GM18868 (cell line): ENCODE data around the gene NIBAN1.
"Not testable (repeated sequence)": the region's sequence is repeated elsewhere in the genome, so short reads cannot be mapped to it uniquely, and the experiment has no call there.

Experiments
- ATAC-seq: cut with Tn5 transposase; IDR thresholded peaks from one replicate; pipeline ENCODE4 v1.9.1; 2021; ENCODE audit warnings: mild to moderate bottlenecking, moderate library complexity; ENCODE audit not compliant: unreplicated experiment

Gene NIBAN1

GRCh38 chr1:184973272-184974055 lies 844 bp downstream of the NIBAN1 start:
- peak; percentile 54 for ATAC-seq

- ATAC-seq = no peak
Observed at GRCh38 chr1:184972315-184973055, 1.8 kb downstream of the NIBAN1 start.

- no peak for ATAC-seq
Observed at GRCh38 chr1:184971522-184972265, 2.6 kb downstream of the NIBAN1 start.

- no peak for ATAC-seq
Observed at GRCh38 chr1:184970691-184971161, 3.6 kb downstream of the NIBAN1 start.

GRCh38 chr1:184966989-184967388 lies 7.3 kb downstream of the NIBAN1 start:
- no peak for ATAC-seq

GRCh38 chr1:184965944-184966860 lies 8.1 kb downstream of the NIBAN1 start:
- ATAC-seq = no peak

GRCh38 chr1:184965439-184965838 lies 8.9 kb downstream of the NIBAN1 start:
- ATAC-seq = no peak

GRCh38 chr1:184959626-184960025 lies 14.7 kb downstream of the NIBAN1 start:
- no peak for ATAC-seq

GRCh38 chr1:184958554-184959353 lies 15.6 kb downstream of the NIBAN1 start:
- ATAC-seq = no peak

- ATAC-seq = not testable (repeated sequence)
Observed at GRCh38 chr1:184957901-184958300, 16.4 kb downstream of the NIBAN1 start.

- ATAC-seq = no peak
Observed at GRCh38 chr1:184956999-184957700, 17.2 kb downstream of the NIBAN1 start.

GRCh38 chr1:184954232-184954995 lies 19.9 kb downstream of the NIBAN1 start:
- ATAC-seq = no peak

GRCh38 chr1:184953600-184954219 lies 20.6 kb downstream of the NIBAN1 start:
- ATAC-seq = peak; percentile 45

- ATAC-seq = no peak
Observed at GRCh38 chr1:184952428-184952827, 21.9 kb downstream of the NIBAN1 start.

- ATAC-seq = no peak
Observed at GRCh38 chr1:184951788-184952187, 22.5 kb downstream of the NIBAN1 start.

GRCh38 chr1:184950906-184951305 lies 23.4 kb downstream of the NIBAN1 start:
- ATAC-seq = no peak

- no peak for ATAC-seq
Observed at GRCh38 chr1:184950227-184950626, 24.1 kb downstream of the NIBAN1 start.
